ENCODE measurements around the gene SLC13A2.
"Not testable (repeated sequence)": the region's sequence is repeated elsewhere in the genome, so short reads cannot be mapped to it uniquely, and the experiment has no call there.

SLC13A2 gene, protein sequence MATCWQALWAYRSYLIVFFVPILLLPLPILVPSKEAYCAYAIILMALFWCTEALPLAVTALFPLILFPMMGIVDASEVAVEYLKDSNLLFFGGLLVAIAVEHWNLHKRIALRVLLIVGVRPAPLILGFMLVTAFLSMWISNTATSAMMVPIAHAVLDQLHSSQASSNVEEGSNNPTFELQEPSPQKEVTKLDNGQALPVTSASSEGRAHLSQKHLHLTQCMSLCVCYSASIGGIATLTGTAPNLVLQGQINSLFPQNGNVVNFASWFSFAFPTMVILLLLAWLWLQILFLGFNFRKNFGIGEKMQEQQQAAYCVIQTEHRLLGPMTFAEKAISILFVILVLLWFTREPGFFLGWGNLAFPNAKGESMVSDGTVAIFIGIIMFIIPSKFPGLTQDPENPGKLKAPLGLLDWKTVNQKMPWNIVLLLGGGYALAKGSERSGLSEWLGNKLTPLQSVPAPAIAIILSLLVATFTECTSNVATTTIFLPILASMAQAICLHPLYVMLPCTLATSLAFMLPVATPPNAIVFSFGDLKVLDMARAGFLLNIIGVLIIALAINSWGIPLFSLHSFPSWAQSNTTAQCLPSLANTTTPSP

DNA sequence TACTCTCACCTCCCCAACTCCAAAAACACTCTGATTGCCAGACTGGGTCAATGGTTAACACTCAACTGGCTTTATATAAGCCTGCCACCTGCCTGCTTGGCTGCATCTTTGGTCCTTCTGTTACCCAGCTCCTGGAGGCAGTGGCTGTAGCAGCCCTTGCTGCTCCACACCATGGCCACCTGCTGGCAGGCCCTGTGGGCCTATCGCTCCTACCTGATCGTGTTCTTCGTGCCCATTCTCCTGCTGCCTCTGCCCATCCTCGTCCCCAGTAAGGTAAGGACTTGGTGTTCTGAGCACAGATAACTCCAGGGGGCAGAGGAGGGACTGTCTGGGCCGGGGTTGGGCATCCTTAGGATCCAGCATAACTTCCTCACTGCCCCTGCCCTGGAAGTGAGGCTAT lies at the start of gene SLC13A2:
TSS of gene SLC13A2 (plus strand) at position 103 of the 400 bp plus-strand sequence. CDS start at position 172, 69 bp downstream.
- no peak for DNase-seq (ENCODE audit: low spot score)

DNA sequence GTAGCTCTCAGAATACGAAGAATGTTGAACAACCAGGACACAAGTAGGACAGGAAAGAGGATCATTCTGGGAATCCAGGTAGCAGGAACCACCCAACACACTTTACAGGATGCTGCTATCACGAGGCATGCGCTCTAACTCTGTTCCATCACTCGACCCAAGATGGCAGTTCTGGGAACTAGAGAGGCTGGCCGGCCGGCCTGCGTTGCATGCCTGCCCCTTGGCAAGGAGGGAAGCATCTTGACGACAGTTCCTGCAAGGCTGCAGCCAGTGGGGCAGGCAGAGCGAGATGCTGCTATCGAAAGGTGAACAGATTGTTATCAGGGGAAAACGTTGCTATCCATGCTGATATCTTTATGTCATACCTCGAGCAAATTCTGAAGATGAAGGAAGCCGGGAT lies 48.2 kb upstream of the SLC13A2 start:
- no peak for DNase-seq (ENCODE audit: low spot score)

DNA sequence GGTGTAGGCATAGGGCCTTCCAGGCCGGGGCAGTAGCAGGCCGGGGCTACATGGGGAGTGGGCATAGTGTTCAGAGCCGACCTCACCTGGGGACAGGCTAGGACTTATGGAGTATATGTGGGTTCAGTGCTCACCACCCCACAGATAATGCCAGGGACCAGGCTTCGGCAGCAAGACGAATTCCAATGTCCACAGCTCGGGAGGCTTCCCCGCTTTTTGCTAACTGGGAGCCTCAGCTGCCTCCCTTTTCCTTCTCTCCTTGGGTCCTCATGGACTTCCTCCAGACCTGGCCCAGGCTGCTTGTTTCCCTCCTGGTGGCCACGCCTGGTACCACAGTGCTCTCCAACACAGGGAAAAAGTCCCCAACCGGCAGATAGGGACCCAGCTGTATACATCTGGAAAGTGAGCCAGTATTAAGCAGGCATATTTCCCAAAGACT lies 47.3 kb upstream of the SLC13A2 start:
- peak; percentile 56 for DNase-seq (ENCODE audit: low spot score)

DNA sequence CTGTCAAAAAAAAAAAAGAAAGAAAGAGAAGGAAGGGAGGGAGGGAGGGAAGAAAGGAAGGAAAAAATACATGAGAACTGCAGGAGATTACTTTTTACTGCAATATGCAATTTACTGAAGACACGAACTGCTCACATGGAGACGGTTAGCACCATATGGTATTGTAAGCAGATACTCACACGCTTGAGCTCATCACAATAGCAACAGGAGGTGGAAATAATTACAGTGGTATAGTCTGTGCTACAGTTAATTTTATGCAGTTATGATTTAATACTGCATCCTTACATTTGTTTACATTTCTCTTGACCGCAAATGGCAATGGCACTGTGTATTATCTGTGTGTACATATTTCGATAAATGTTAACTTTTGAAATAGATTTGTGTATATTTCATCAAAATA lies 46.1 kb upstream of the SLC13A2 start:
- DNase-seq (ENCODE audit: low spot score), result no peak

DNA sequence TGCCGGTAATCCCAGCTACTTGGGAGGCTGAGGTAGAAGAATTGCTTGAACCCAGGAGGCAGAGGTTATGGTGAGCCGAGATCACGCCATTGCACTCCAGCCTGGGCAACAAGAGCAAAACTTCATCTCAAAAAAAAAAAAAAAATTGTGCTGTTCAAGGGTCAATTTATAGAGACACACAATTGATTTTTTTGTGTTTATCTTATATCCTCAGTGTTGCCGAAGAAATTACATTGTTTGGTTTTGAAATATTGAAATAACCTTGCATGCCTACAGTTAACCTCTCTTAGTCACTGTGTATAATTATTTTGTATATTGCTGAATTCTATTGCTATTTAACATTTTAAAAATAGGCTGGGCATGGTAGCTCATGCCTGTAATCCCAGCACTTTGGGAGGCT lies 45.5 kb upstream of the SLC13A2 start:
- DNase-seq (ENCODE audit: low spot score), result not testable (repeated sequence)

DNA sequence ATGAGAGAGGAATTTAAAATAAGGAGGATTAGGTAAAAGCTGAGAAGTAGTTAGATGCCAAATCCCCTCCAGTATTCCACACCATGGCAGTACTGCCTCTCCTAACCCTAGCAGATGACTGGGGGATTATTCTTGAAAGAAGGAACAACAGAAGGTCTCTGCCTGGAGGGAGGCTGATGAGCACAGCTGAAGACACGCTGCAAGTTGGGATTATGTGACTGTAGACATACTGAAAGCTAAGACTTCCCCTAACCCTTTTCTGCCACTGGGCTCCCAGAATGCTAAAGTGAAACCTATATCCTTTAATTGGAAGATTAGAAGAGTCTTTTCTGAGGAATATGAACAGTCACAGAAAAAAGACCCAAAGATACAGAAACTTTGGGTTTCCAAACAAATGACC lies 39.7 kb upstream of the SLC13A2 start:
- no peak for DNase-seq (ENCODE audit: low spot score)

DNA sequence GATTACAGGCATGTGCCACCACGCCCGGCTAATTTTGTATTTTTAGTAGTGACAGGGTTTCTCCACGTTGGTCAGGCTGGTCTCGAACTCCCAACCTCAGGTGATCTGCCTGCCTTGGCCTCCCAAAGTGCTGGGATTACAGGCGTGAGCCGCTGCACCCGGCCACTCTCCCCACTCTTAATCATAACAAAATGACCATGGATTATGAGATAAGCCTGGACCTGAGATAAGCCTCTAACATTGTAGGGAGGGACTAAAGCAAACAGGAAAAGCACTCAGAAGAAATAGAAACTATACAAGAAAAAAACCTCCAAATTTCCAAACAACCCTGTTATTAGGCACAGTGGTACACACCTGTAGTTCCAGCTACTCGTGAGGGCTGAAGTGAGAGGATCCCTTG lies 39.1 kb upstream of the SLC13A2 start:
- not testable (repeated sequence) for DNase-seq (ENCODE audit: low spot score)

DNA sequence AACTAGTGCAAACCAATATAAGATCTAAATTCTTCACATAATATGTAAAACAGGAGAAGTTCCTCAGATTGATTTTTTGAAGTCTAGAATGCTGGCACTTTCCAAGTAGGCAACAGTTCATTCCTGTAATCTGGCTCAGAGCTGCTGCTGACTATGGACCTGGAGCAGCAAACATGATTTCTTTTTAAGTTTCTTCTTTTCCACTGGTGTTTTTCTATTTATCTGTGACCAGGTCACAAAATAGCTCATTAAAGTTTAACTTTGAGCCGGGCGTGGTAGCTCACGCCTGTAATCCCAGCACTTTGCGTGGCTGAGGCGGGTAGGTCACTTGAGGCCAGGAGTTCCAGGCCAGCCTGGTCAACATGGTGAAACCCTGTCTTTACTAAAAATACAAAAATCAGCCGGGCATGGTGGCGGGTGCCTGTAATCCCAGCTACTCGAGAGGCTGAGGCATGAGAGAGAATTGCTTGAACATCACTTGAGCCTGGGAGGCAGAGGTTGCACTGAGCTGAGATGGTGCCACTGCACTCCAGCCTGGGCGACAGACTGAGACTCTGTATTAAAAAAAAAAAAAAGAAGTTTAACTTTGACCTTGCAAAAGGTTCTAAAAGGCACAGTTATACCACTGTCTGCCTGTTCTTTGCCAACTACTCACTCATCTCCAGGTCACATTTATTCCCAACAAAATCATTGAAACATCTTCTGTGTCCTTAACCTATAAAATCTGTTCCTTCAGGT lies 29.4 kb upstream of the SLC13A2 start:
- DNase-seq (ENCODE audit: low spot score), result no peak

DNA sequence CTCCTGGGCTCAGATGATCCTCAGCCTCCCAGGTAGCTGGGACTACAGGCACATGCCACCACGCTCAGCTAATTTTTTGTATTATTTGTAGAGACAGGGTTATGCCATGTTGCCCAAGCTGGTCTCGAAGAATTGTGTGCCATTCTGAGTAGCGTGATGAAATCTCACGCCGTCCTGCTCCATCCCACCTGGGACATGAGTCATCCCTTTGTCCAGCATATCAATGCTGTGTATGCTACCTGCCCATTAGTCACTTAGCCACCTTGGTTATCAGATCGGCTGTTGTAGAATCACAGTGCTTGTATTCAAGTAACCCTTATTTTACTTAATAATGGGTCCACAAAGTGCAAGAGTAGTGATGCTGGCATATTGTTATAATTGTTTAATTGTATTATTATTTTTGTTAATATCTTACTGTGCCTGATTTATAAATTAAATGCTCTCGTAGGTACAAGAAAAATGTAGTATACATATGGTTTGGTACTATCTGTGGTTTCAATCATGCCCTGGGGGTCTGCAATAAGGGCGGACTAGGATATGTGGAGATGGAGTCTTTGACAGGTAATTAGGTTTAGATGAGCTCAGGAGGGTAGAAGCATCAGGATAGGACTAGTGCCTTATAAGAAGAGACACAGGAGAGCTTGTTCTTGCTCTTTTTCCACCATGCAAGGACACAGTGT lies 26.6 kb upstream of the SLC13A2 start:
- DNase-seq (ENCODE audit: low spot score), result no peak

DNA sequence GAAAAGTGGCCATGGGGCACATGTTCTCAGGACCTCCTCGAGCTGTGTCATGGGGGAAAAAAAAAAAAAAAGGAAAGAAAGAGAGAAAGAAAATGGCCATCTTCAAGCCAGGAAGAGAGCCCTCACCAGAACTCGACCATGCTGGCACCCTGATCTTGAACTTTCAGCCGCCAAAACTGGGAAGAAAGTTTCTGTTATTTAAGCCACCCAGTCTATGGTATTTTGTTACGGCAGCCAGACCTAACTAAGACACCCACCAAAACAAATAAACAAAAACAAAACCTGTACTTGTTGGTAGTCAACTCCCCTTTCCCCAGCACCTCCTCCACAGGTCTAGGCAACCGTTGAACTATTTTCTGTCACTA lies 26.1 kb upstream of the SLC13A2 start:
- DNase-seq (ENCODE audit: low spot score), result no peak

DNA sequence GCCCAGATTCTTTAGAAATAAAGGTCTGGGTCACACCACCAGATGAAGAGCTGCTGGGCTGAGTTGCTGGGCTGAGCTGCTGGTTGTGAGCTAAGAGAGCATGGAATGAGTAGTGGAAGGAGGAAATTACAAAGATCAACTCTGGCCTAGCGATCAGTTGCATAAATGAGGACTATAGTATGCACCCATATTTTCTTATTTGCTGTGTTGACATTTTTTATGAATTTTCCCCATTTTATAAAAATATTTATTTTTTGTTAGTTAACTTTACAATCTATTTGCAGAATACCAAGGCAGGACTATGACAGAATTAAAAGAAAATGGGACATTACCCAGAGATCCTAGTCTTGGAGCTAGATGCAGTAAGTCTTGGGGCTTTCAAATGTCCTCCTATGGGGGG lies 23.6 kb upstream of the SLC13A2 start:
- no peak for DNase-seq (ENCODE audit: low spot score)

DNA sequence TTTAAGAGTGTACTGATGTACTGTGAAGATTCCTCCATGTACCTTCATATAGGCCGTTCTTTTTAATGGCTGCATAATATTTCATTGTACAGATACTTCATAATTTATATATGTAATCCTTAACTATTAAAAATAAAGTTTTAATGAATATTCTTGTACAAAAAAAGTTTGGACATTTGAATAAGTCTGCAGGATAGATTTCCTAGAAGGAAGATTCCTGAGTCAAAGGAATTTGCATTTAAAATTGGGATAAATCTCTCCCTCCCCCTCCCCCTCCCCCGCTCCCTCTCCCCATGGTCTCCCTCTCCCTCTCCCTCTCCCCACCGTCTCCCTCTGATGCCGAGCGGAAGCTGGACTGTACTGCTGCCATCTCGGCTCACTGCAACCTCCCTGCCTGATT lies 15.6 kb upstream of the SLC13A2 start:
- no peak for DNase-seq (ENCODE audit: low spot score)

DNA sequence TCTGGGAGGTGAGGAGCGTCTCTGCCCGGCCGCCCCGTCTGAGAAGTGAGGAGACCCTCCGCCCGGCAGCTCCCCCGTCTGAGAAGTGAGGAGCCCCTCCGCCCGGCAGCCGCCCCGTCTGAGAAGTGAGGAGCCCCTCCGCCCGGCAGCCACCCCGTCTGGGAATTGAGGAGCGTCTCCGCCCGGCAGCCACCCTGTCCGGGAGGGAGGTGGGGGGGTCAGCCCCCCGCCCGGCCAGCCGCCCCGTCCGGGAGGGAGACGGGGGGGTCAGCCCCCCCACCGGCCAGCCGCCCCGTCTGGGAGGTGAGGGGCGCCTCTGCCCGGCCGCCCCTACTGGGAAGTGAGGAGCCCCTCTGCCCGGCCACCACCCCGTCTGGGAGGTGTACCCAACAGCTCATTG lies 14.6 kb upstream of the SLC13A2 start:
- not testable (repeated sequence) for DNase-seq (ENCODE audit: low spot score)

DNA sequence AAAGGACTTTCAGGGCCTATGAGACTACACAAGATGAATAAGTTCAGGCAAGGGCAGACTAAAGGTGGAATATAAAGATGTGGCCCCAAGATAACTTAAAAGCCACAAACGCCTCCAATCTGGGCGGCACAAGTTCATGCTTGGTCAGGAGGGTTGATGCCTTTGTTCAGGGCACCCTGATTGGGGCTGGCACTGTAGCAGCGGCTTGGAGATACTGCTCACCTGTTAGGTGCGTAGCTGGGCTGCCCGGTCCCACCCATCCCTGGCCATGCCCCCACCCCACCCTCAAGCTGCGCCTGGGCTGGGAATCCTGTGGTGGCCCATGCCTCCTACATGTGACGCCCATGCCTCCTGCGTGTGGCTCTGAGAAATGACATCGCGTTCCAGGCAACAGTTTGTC lies 12.5 kb upstream of the SLC13A2 start:
- no peak for DNase-seq (ENCODE audit: low spot score)

DNA sequence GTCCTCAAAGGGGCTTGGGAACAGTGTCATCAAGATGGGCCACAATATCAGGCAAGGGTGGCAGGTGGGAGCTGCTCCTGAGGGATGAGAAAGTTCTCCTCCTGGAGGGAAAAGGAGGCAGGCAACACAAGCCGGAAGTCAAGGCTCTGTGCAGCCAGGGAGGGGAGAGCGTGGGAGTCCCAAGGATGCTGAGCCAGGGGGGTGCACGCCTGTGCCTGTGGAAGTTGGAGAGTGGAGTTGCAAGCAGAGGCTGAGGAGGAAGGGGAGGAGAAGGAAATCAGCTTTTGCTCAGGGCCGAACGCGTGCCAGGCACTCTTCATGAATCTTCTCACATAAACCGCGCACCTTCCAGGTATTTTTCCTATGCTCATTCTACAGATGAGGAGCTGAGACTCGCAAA lies 7.4 kb upstream of the SLC13A2 start:
- no peak for DNase-seq (ENCODE audit: low spot score)

DNA sequence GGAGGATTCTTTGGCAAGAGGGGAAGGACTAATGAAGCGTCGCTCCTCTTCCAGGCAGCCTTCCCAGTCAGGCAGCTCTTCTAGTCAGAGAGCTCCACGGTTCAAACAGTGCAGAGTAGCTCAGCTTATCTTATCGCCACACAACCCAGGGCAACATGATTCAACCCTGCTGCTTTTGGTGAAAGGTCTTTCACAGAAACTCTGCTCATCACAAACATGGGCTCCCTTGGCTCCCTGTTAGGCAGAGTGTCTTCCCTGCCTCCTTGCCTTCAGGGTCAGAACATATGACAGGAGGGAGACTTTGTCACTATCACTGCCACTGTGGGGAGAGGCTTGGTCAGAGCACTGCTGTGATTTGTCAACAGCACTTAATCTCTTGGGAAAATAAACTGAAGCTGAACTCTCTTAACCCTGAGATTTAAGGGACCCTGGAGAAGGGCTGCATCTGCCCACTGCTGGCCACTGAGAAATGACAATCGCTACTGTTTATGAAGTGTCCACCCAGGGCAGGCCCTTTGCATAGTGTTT lies 6.9 kb upstream of the SLC13A2 start:
- peak; percentile 74 for DNase-seq (ENCODE audit: low spot score)

DNA sequence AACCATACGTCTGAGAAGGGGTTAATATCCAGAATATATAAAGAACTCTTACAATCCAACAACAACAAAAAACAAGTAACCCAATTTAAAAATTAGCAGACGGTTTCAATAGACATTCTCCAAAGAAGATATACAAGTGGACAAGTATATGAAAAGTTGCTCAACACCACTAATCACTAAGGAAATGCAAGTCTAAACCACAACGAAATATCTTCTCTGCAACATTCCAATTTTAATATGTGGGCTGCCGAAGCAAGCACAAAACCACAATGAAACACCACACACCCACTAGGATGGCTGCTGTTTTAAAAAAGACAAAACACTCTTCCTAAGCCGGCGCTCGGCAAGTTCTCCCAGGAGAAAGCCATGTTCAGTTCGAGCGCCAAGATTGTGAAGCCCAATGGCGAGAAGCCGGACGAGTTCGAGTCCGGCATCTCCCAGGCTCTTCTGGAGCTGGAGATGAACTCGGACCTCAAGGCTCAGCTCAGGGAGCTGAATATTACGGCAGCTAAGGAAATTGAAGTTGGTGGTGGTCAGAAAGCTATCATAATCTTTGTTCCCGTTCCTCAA lies 5.9 kb upstream of the SLC13A2 start:
- DNase-seq (ENCODE audit: low spot score), result no peak

DNA sequence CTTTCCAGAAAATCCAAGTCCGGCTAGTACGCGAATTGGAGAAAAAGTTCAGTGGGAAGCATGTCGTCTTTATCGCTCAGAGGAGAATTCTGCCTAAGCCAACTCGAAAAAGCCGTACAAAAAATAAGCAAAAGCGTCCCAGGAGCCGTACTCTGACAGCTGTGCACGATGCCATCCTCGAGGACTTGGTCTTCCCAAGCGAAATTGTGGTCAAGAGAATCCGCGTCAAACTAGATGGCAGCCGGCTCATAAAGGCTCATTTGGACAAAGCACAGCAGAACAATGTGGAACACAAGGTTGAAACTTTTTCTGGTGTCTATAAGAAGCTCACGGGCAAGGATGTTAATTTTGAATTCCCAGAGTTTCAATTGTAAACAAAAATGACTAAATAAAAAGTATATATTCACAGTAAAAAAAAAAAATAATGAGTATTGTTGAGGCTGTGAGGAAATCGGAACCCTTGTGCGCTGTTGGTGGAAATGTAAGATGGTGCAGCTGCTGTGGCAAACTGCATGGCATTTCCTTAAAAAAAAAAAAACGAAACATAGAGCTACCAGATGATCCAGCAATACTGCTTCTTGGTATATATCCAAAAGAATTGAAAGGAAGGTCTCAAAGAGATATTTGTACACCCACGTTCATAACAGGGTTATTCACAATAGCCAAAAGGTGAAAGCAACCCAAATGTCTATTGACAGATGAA lies 5.3 kb upstream of the SLC13A2 start:
- not testable (repeated sequence) for DNase-seq (ENCODE audit: low spot score)

DNA sequence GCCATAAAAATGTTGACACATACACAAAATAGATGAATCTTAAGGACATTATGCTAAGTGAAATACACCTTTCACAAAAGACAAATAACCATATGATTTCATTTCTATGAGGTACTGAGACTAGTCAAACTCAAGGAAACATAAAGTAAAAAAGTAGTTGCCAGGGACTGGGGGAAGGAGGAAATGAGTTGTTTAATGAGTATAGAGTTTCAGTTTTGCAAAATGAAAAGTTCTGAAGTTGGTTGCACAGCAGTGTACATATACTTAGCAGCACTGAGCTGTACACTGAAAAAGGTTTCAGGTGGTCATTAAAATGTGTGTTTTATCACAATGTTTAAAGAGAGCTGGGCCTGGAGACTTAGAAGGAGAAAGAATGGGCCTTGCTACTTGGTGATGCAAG lies 4.7 kb upstream of the SLC13A2 start:
- DNase-seq (ENCODE audit: low spot score), result no peak

DNA sequence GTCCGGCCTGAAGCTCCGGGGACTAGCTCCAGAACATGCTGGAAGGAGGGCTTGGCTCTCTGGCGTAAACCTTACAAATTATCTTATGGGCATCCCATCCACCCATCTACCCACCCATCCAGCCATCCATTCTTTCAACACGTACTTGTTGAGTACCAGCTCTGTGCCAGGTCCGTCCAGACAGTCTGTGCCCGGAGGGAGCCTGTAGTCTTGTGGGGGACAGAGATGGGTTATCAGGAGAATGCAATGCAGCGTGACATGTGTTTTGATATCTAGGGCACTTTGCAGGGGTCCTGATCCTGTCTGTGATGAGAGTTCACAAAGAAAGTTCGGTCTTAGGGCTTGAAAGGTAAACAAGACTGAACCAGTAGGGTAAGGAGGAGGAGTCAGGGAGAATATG lies 4.1 kb upstream of the SLC13A2 start:
- no peak for DNase-seq (ENCODE audit: low spot score)

DNA sequence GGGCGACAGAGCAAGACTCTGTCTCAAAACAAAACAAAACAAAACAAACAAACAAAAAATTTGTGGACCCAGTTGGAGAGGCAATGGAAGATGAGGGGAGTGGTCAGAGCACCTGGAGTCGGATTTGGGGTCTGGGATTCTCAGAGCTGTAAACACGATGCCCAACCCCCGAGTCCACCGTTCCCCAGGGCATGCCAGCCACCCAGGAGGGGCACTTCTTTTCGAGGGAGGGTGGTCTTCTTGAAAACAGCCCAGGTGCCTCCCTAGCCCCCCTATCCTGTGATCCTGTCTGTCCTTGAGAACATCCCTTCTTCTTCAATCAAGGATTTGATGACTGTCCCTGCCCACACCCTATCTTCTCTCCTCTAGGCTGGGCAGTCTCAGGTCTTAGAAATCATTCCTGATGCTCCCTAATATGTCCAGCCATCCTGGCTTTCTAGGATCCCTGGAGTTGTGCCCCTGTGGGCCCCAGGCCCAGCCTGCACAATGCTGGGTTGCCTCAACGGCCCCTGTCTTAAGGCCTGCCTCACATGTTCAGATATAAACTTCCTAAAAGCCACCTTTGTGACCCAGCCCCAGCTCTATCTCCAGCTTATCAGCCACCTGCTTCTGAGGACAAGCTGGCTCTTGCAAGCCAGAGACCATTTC lies 3.1 kb upstream of the SLC13A2 start:
- DNase-seq (ENCODE audit: low spot score), result no peak

Measured in HuH-7 (cell line).